SW480 (cell line): ENCODE data around the gene AOPEP.
A peak's percentile ranks its signal among the peaks of the same experiment; 100 is the strongest.
"Not testable (repeated sequence)": the region's sequence is repeated elsewhere in the genome, so short reads cannot be mapped to it uniquely, and the experiment has no call there.

Experiments
- DNase-seq: peaks from one replicate; pipeline ENCODE4 v3.0.0-alpha.2; 2016; ENCODE audit warnings: low spot score

Gene AOPEP

DNA sequence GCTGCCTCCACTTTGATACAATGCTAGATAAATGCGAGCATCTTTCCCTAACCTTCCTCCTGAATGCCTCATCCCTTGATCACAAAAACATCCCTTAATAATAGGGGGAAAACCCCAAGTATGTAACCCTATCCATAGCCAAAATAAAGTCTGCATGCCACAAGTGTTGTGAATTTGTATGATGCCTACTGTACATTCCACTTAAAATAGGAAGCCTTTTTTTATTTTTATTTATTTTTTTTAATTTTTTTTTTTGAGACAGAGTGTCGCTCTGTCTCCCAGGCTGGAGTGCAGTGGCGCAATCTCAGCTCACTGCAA lies 207.0 kb downstream of the AOPEP start:
- DNase-seq = no peak

DNA sequence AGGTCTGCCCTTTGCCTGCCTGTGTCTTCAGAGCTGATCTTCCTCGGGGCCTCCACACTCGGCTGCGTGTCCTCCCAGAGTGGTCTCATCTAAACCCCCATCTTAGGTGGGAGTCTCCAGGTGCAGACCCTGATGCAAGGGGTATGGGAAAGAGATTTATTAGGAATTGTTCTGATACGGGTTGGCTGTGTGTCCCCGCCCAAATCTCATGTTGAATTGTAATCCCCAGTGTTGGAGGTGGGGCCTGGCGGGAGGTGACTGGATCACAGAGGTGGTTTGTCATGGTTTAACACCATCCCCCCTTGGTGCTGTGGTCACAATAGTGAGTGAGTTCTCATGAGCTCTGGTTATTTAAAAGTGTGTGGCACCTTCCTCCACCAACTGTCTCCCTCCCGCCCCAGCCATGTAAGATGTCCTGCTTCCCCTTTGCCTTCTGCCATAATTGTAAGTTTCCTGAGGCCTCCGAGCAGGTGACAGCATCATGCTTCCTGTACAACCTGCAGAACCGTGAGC lies 208.4 kb downstream of the AOPEP start:
- DNase-seq = no peak

DNA sequence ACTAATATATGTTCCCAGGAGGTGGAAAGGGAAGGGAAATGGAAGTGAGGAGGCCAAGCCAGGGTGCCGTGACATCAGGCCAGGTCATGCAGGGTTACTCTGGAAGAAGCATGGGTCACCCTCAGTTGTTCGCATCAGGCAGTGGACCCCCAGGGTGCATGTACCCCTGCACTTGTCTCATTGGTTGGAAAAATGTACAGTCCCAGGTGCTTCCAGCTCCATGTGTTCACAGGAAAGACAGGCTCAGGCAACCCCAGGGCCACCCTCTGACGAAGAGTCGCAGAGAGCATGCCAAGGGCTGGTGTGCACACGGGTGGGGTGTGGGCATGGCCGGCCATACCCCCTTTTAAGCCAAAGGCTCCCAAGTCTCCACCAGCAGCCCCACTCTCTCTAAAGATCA lies 208.9 kb downstream of the AOPEP start:
- no peak for DNase-seq

DNA sequence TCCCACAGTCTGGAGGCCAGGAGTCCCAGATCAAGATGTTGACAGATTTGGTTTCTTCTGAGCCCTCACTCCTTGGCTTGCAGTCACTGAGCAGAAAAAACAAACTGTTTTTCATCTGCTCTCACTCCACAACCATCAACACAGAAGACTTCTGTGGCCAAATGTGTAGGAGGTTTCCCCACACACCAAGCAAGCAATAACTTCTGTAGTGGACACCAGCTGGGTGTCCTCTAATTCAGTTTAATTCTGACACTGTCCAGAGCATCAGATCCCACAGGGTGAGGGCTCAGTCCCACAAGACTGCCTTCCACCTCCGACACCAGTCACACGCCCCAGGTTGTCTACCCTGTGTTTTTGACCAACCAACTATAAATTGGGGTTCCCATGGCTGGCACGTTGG lies 209.9 kb downstream of the AOPEP start:
- no peak for DNase-seq

DNA sequence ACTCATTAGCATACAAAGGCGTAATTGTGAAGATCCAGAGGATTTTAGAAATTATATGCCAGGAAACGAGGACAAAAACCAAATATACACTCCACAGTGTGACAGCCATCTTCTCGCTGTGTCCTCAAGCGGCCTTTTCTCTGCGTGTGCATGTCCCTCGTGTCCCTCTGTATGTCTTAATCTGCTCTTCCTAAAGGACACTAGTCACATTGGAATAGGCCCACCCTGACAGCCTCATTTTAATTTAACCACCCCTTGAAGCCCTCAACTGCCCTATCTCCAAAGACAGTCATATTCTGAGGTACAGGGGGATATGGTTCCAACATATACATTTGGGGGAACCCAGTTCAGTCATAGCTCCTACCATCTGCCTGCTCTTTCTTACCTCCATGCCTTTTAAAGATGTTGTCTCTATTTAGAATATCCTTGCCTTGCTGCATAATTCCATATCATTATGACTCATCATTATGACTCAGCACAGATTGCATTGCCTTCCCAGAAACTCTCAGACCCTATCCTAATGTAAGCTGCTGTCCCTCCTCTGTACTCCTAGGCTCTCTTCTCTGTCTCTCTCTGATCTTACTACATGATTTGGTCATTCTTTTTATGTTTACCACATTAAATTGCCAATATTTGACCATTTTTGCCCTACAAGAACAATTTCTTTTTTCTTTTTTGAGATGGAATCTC lies 210.9 kb downstream of the AOPEP start:
- DNase-seq = peak; percentile 89

DNA sequence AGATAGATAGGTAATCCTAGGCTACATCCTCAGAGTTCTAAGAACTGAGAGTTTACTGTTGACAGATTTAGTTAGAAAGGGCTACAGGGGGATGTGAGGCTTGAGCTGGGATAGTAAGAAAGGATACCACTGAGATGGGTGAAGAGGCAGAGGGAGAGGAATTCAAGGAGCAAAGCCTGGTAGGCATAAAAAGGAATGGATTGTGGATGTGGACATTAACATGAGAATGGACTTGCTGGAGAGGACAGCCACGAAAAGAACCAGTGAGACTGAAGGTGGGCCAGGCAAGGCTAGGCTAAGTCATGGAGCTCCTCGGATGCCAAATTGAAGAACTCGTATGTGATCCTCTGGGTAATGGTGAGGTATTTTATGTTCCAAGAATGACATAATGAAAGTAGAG lies 211.9 kb downstream of the AOPEP start:
- no peak for DNase-seq

DNA sequence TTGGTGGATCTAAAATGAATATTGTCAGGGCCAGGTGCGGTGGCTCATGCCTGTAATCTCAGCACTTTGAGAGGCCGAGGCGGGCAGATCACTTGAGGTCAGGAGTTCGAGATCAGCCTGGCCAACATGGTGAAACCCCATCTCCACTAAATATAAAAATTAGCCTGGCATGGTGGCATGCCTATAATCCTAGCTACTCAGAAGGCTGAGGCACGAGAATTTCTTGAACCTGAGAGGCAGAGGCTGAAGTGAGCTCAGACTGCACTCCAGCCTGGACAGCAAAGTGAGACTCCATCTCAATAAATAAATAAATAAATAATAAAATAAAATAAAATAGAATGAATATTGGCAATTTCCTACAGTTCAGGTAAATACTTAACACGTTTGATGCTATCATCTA lies 213.8 kb downstream of the AOPEP start:
- not testable (repeated sequence) for DNase-seq

DNA sequence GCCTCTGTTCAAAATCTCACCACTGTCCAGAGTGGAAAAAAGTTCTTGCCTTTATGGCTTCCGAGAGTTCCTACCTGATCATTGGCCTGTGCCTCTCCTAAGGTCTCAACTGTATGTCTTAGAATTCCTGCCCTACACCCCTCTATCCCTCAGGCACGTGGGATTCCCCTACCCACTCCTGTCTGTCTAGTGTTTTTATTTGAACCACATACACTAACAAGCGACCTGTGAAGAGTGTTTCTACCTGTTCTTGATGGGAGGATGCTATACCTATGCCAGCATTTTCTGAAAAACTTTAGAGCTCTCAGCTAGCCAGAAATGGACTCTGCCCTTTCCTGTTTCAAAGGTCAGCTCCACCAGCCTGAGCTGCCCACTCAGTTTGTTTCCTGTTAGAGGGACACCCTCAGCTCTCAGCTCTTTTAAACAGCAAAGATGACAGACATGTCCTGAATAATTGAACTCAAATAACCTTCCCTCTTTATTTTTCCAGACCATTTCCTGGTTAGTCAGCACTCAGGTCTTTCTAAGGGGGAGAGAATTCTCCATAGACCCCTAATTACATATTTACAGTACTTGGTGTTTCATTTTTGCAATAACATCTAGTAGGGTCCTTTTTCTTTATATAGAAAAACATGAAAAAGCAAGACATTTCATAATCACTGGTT lies 214.8 kb downstream of the AOPEP start:
- DNase-seq = peak; percentile 57

DNA sequence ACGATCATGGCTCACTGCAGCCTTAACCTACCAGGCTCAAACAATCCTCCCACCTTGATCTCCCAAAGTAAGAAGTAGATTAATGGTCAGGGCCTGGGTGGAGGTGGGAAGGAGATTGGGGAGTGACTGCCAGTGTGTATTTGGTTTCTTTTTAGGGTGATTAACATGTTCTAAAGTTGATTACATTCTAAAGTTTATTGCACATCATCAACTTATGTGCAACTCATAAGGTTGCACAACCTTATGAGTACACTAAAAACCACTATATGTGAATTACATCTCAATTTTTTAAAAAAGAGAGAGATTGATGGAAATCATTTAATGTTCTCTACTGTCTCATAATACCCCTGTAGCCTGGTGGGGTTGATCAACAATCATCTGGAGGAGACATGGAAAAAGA lies 218.1 kb downstream of the AOPEP start:
- DNase-seq = no peak

DNA sequence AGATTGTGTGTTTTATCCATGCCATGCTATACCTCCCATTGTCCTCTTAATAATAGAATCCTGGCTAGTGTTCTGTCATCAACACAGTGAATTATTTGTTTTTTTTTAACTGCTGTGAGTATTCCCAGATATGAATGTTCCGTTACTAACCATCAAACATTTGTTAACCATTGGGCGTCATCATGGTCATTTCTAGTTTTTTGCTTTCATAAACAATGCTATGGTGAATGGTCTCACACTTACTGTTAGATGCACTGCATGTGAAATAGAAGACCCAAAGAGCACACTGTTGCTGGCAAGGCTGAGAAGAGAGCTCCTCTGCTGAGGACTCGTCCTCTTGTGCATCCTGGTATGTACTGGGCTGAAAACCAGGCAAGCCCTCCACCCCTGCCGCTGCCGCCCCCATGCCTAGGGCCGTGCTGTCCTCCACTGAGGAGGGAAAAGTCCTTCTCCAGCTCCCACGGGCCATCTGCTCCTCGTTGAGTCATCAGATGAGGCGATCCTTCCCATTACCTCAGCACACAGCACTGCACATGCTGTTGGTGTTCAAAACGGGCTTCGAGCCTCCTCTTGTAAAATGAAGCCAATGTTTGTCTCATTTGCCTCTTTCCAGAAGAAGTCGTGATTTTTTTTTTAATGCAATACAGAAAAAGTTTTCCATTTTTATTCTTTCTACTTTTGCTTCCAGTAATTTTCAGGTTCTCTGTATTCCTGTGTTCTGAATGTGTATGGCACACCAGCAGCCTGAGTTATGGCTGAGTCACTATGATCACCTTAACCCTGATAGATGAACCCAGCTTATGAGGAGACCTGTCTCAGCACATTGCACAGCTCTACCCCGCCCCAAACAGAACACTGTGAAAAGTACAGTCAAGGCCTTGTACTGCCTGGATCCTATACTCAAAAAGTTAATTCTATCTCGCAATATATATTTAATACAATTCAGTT lies 219.0 kb downstream of the AOPEP start:
- DNase-seq = peak; percentile 59

DNA sequence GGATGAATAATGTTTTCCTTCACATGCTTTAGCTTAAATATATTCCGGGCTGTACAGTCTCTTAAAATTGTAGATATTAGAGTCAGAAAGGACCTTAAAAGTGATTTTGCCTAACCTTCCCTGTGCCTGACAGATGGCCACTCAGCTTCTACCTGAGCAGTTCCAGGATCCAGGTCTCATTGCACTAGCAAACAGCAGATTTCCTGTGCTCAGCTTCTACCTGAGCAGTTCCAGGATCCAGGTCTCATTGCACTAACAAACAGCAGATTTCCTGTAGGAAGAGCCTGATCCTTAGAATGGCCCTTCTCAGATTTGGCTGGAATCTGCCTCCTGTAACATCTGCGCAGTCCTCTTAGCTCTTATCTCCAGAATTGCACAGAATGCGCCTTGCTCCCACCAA lies 219.8 kb downstream of the AOPEP start:
- no peak for DNase-seq

DNA sequence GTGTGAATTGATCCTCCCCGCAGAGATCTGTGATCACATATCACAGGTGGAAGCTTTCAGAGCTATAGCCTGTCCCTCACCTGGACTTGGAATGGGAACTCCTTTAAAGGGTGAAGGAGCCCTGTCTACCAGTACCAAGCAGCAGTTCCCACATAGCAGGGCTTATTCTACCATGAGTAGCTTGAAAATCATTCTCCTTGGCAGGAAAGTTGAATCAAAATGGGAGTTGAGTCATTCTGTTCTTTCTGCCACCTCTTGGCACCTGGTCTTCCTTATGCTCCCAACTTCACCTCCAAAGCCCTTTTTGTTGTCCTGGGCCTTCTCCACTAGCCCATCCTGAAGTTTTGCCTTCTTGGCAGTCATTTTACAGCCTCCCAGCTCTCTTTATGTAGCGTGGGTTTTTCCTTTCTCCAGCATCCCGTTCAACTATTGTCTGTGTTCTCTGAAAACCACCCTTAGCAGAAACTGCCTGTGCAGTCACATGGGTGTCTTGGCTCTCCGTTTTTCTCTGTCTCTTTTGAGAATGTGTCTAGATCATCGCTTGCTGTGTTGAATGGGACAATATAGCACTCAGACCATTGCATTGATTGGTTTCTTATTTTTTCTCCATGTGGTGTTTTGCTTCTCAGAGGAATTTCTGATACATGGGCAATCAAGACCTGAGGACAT lies 222.2 kb downstream of the AOPEP start:
- no peak for DNase-seq

DNA sequence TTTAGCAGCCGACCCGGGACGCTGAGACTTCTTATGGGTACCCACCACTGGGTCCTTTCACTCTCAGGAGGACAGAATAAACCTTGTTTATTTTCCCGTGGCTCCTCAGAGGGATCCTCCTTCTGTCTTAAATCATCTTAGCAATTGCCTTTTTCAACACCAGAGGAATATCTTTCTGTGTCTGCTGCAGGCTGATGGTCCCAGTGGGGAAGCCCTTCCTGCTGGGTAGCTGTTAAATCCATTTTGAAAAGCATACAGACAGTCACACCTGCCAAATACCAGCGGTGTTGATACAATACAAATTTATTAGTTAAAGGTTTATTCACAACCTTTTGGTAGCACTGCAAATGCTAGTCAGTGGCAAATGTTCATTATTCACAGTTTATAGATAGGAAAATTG lies 222.9 kb downstream of the AOPEP start:
- no peak for DNase-seq

DNA sequence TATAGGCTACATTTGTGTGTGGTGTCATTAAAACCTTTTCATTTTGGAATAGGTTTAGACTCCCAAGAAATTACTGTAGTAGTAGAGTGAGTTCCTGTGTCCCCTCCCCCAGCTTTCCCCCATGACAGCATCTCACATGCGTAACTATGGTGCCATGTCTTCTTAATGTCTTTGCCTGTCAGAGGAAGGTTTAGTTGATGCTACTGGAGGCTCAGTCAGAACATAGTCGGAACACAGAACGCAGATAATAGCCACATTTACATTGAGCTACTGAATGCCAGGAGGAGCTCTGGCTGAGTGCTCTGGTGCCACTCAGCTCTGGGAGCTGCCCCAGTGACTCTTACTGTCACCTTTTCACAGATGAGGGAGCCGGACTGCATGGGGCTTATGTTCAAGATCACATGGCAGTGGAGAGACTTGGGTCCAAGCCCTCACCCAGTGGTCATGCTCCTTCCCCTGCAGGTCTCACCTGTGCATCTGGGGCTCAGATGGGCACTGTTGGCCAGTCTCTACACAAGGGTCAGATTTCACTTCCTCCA lies 223.6 kb downstream of the AOPEP start:
- no peak for DNase-seq

DNA sequence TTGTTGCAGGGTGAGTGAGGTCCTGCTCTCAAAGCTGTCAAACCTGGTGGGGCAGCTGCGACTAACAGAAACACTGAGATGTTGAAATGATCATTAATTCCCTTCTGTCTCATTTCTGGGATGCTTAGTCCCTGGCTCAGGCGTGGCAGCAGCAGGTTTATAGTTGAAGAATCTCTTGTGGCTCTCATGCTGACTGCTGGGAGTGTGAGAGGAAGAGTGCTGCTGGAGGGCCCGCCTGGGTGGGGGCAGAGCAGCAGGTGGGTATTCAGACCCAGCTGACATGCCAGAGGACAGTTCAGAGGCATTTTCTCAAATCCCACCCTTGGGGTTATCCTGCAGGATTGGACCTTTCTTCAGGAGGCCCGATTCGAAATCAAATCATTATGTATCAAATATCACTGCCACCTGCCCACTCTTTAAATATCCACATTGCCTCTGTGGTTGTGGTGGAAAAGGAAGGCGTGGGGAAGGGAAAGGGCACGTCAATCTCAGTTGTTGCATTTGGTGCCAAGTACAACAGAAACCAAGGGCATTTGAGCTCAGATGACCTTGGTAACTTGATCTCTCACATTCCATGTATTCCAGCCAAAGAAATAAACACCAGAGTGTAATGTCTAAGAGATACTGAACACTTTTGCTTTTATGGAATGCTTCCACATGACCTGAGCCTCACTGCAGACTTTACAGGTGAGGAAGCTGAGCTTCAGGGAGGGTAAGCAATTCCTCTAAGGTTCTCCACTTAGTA lies 224.3 kb downstream of the AOPEP start:
- DNase-seq = peak; percentile 76

DNA sequence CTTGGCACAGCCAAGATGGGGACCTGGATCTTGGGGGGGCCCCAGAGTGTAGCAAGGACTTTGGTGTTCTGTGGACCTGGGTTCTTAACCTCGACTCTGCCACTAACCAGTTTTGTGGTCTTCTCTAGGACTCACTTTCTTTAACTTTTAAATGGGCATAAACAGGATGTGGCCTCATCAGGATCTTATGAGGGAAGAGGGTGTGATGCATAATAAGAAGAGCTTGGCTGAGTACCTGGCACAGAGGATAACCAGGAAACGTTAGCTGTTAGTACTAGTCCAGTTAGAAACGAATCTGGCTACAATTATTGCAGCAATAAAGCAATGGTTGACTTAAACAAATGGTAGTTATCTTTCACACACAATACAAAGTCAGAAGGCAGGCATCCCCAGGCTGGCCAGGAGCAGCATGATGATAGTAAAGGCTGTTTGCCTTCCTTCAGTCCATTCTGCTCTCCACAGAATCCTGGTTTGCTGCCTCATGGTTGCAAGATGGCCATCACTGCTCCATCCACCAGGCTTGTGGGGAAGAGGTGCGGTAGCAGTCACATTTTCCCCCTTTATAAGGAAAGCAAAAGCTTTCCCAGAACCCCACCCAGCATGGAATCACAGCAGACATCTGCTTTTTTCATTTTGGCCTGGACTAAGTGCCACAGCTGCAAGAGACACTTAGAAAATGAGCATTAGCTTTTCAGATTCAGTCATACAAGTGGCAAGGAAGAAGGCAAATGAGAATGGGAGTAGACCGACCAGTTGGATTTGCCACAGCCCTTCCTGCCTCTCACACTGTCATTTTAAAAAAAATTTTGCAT lies 225.0 kb downstream of the AOPEP start:
- no peak for DNase-seq

DNA sequence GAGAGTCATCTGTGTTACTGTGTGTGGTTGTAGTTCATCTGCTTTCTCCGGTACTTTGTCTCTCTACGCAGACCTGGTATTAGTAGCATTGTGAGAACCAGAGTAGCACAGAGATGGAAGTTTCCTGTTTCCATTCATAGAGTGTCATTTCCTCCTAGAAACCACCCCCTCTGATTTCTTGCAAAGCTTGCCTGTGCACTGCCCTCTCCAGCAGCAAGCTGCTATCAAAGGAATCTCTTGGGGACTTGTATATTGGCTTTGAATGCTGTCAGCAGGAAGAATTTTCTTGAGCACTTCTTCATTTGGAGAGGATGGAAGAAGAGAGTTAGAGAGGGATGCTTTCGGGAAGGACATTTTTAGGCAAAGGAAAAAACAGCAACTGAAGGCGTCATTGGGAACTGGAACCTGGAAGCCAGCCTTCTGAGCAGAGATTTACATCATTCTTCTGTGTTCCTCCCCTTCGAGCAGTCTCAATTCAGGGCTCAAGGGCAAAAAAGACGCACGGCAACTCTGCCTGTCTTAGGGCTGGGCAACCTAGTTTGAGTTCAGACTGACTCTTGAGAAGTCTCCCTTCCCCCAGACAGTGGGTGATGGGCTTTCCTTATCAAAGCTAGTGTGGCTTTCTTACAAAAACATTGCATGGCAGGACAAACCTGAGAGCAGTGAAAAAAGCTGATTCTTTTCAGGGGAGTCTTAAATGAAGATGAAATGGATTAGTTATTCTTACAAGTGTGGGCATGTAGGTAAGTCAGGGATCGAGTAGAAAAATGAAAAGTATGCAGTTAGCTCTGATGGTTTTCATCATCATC lies 226.3 kb downstream of the AOPEP start:
- no peak for DNase-seq

DNA sequence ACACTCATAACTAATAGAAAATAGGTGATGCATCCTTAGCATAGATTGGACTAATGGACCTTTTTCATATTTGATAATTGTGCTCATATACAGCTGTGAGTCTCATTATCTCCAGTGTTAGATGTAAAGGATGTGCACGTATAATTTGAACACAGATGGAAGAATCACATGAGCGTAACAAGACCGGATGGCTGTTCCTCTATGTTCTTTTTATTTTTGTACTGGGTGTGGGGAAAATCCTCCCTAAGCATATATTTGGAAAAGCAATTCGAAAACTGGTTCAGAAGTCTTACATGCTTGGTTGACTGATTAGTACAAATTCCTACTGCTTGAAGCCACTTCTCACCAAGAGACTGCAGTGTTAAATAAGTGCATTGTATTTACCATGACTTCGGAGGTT lies 230.2 kb downstream of the AOPEP start:
- DNase-seq = no peak

DNA sequence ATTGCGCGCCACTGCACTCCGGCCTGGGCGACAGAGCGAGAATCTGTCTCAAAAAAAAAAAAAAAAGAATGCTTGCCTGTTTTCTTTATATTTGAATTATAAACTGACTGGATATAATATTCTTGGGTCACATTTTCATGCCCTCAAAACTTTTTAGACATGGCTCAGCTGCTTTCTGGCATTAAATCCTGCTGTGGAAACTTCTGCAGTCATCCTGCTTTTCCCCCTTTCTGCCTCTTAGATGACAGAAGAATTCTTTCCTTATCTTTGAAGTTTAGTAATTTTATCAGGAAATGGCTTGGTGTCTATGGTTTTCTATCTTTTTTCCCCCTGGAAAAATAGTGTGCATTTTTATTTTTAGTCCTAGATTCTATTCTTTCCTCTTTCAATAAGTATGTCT lies 234.5 kb downstream of the AOPEP start:
- no peak for DNase-seq

DNA sequence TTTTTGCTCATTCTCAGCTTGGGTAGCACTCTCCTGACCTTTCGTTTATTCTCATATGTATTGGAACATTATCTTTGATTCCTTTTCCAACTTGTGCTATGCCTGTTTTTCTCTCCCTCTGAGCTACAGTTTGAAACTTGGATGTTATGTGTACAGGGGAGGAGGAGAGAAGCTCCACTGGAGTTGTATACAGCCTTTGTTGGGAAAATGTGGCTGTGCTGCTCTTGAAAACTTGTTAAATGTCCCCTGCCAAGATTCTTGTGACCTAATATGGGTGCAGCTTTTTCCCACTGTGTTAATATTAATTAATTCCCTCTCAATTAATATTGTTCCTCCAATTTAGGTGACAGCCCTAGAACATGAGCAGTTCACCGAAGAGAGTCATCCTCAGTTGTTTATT lies 235.4 kb downstream of the AOPEP start:
- DNase-seq = no peak
